ENCODE results near the gene PCCA.

The PCCA gene

GRCh38 chr13:100502446-100502845, 413.6 kb downstream of the PCCA start:
- ChIA-PET POLR2A (no interaction called here), CTCF (no interaction called here)
- DNase-seq (ENCODE audit: extremely low spot score), result no peak
- no peak for TF ChIP-seq FOXA1 (IDR thresholded peaks at IDR 0.05)
- TF ChIP-seq, protein P1, sequence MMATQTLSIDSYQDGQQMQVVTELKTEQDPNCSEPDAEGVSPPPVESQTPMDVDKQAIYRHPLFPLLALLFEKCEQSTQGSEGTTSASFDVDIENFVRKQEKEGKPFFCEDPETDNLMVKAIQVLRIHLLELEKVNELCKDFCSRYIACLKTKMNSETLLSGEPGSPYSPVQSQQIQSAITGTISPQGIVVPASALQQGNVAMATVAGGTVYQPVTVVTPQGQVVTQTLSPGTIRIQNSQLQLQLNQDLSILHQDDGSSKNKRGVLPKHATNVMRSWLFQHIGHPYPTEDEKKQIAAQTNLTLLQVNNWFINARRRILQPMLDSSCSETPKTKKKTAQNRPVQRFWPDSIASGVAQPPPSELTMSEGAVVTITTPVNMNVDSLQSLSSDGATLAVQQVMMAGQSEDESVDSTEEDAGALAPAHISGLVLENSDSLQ (IDR thresholded peaks at IDR 0.05), result no peak
- no peak for TF ChIP-seq CTBP1 (IDR thresholded peaks at IDR 0.05; ENCODE audit: borderline replicate concordance)
- TF ChIP-seq TARDBP (IDR thresholded peaks at IDR 0.05), result no peak
- TF ChIP-seq FOXM1 (IDR thresholded peaks at IDR 0.05; ENCODE audit: borderline replicate concordance), result no peak
- TF ChIP-seq ARNT (IDR thresholded peaks at IDR 0.05), result no peak

- ChIA-PET POLR2A (no interaction called here), CTCF (no interaction called here)
- no peak for DNase-seq (ENCODE audit: extremely low spot score)
- no peak for TF ChIP-seq SUZ12 (IDR thresholded peaks at IDR 0.05)
- TF ChIP-seq L3MBTL2 (conservative IDR thresholded peaks at IDR 0.05), result no peak
- TF ChIP-seq ARNT (IDR thresholded peaks at IDR 0.05), result no peak
- no peak for TF ChIP-seq FOXM1 (IDR thresholded peaks at IDR 0.05; ENCODE audit: borderline replicate concordance)
- TF ChIP-seq FOXA1 (IDR thresholded peaks at IDR 0.05), result no peak
Measured at GRCh38 chr13:100503622-100504021, 414.7 kb downstream of the PCCA start.

DNA sequence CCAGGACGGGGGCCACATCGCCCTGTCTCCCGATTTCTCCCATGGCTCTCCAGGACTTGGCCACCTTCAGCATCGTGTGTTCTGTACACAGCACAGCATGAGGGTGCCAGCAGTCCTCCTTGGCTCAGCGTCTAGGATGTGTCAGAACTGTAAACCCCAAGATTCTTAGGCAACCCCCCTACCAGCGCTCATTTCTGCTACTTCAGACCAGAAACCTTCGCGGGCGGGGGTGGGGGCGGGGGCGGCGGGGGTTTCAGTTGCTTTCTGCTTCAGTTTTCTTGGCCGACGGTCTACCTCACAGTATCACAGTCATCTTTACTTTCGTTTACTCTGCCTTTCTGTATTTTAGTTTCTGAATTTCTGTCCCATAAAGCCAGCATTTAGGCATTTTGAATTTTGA, 417.3 kb downstream of the PCCA start:
- DNase-seq (ENCODE audit: extremely low spot score), result no peak

DNA sequence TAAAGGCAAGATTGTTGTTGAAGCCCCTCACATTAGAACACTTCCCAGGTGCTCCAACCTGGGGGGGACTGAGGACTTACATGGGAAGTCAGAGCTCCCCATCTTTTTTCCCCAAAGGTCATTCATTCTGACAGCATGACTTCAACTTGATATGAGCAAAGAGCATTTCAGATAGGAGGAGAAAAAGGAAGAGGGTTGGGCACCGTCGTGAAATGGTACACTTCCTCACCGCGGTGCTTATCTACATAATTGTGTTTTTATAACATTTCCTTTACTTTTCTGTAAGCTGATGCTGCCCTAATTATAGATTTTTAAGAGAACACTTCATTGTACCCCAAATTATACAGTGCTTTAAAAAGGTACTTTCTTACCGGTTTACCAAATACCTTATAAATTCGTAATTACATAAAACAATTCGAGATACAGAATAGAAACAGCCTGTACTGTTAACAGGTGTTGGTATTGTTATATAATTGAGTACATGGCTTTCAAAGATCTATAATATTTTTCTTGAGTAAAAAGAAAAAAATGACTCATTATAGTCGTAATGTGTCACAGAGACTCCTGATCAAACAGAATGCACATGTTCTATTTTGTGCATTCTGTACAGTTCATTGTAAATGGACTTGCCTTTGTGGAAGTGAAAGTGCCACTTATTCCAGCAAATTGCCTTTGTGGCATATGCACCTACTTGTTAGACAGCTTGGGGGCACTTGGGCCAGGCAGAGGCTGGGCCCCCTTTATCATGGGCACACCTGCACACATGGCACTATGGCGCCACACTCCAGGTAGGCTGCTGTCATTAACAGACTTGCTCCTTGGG, 417.9 kb downstream of the PCCA start:
- no peak for DNase-seq (ENCODE audit: extremely low spot score)
- CTCF ChIA-PET, result interaction anchor here (0.6 kb wide), 1 partner anchor 272 kb away, joined by 3 read pairs; no protein-coding TSS in a partner anchor
- TF ChIP-seq HDGF (IDR thresholded peaks at IDR 0.05; ENCODE audit: borderline replicate concordance) (no peak), SUZ12 (IDR thresholded peaks at IDR 0.05) (no peak), CTBP1 (IDR thresholded peaks at IDR 0.05; ENCODE audit: borderline replicate concordance) (no peak)
- POLR2A ChIA-PET, result no interaction called here

More for the DNA sequence above, 417.3 kb downstream of the PCCA start:
- ChIA-PET POLR2A (no interaction called here), CTCF (interaction anchor here (0.6 kb wide), 1 partner anchor 271 kb away, joined by 3 read pairs; no protein-coding TSS in a partner anchor)
- TF ChIP-seq CTBP1 (IDR thresholded peaks at IDR 0.05; ENCODE audit: borderline replicate concordance) (no peak), L3MBTL2 (conservative IDR thresholded peaks at IDR 0.05) (no peak), FOXK2 (IDR thresholded peaks at IDR 0.05) (no peak), TARDBP (IDR thresholded peaks at IDR 0.05) (no peak), FOXA1 (IDR thresholded peaks at IDR 0.05) (no peak), HDGF (IDR thresholded peaks at IDR 0.05; ENCODE audit: borderline replicate concordance) (no peak), SP1 (IDR thresholded peaks at IDR 0.05) (no peak)

GRCh38 chr13:100508455-100508854, 419.6 kb downstream of the PCCA start:
- TF ChIP-seq ELF4 (IDR thresholded peaks at IDR 0.05) (no peak), TARDBP (IDR thresholded peaks at IDR 0.05) (no peak), FOXA1 (IDR thresholded peaks at IDR 0.05) (no peak), LEF1 (IDR thresholded peaks at IDR 0.05; ENCODE audit: borderline replicate concordance) (no peak), CTBP1 (IDR thresholded peaks at IDR 0.05; ENCODE audit: borderline replicate concordance) (peak; percentile 76; the same call in 1 of the 2 replicates), ZNF384 (IDR thresholded peaks at IDR 0.05) (no peak), HDGF (IDR thresholded peaks at IDR 0.05; ENCODE audit: borderline replicate concordance) (no peak), FOXM1 (IDR thresholded peaks at IDR 0.05; ENCODE audit: borderline replicate concordance) (no peak), SUZ12 (IDR thresholded peaks at IDR 0.05) (no peak), SP1 (IDR thresholded peaks at IDR 0.05) (no peak), L3MBTL2 (conservative IDR thresholded peaks at IDR 0.05) (no peak), FOXK2 (IDR thresholded peaks at IDR 0.05) (no peak)
- TF ChIP-seq, protein P1 (IDR thresholded peaks at IDR 0.05), result peak; percentile 96
- POLR2A ChIA-PET, result no interaction called here
- DNase-seq (ENCODE audit: extremely low spot score), result peak; percentile 22
- CTCF ChIA-PET, result no interaction called here

- TF ChIP-seq FOXM1 (IDR thresholded peaks at IDR 0.05; ENCODE audit: borderline replicate concordance) (no peak), L3MBTL2 (conservative IDR thresholded peaks at IDR 0.05) (no peak), ARNT (IDR thresholded peaks at IDR 0.05) (no peak), ELF4 (IDR thresholded peaks at IDR 0.05) (no peak), BHLHE40 (IDR thresholded peaks at IDR 0.05; ENCODE audit: borderline replicate concordance) (no peak), FOXK2 (IDR thresholded peaks at IDR 0.05) (no peak), TARDBP (IDR thresholded peaks at IDR 0.05) (no peak), HDGF (IDR thresholded peaks at IDR 0.05; ENCODE audit: borderline replicate concordance) (no peak), SP1 (IDR thresholded peaks at IDR 0.05) (no peak), FOXA1 (IDR thresholded peaks at IDR 0.05) (no peak), ZNF384 (IDR thresholded peaks at IDR 0.05) (no peak)
- TF ChIP-seq, protein P1 (IDR thresholded peaks at IDR 0.05), result no peak
- DNase-seq (ENCODE audit: extremely low spot score), result no peak
- CTCF ChIA-PET, result no interaction called here
- POLR2A ChIA-PET, result no interaction called here
Measured at GRCh38 chr13:100508996-100509395, 420.1 kb downstream of the PCCA start.
